GM12864 (cell line): ENCODE results near the gene GIPC3.
"Not testable (repeated sequence)": the region's sequence is repeated elsewhere in the genome, so short reads cannot be mapped to it uniquely, and the experiment has no call there.

ENCODE experiments used
- DNase-seq: peaks from one replicate; pipeline ENCODE4 v3.0.0-alpha.2; 2011; ENCODE audit warnings: low read depth
- H3K4me3 ChIP-seq: 2 replicates; pipeline ENCODE4 v1.5.1; 2011; ENCODE audit warnings: mild to moderate bottlenecking, low read depth, low read length, control low read depth
- CTCF ChIP-seq: IDR thresholded peaks from 2 replicates; pipeline ENCODE4 v1.5.1; 2011; ENCODE audit warnings: low read depth, mild to moderate bottlenecking, moderate library complexity, low read length, control low read depth, inconsistent platforms; ENCODE audit errors: missing control alignments

Gene GIPC3

GRCh38 chr19:3622224-3622623 is 36.9 kb downstream of the GIPC3 start:
- DNase-seq: no peak
- no peak for TF ChIP-seq CTCF
- H3K4me3 ChIP-seq: no peak overlapping the region

- H3K4me3 ChIP-seq: no peak overlapping the region
- DNase-seq: no peak
- TF ChIP-seq CTCF: no peak
These were observed 38.4 kb downstream of the GIPC3 start for GRCh38 chr19:3623716-3624115.

GRCh38 chr19:3625996-3626472 is 40.8 kb downstream of the GIPC3 start:
- no peak for DNase-seq
- no peak for TF ChIP-seq CTCF

DNA sequence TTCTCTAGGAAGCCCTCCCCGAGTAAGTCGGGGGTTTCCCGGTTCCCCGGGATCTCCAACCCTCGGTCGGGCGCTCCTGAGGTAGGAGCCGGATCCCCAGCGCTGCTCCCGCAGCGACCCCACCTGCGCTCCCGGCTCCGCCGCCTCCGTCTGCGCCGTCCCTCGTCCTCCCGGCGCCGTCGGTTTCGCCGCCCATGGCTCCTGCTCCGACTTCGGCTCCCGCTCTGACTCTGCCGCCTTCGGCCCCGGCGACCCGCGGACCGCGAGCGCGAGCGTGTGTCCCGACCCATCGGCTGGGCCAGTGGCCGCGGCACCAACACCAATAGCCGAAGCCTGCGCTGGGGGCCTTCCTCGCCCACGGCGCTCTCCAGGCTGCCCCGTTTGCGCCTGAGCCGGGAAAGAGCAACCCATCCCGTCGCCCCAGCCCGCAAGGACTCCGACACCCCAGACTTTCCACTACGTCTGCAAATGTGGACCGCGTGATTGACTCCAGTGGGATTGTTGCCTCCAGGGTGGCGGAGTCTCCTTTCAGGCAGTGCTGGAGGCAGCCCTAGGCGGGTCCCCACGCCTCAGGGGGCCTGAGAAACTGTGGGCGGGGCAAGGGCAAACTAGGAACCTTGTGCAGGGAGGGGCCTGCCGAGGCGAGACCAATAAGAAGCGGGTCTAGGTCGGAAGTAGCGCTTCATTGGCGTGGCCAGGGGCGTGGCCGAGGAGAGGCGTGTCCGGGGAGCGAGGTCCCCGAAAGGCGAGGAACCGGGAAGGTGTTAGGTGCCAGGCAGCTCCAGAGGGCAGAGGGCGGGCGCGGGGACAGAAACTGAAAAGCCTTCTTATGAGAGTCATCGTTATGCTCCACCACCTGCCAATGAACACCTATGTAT is 41.4 kb downstream of the GIPC3 start, which contains the start of gene CACTIN:
TSS of gene CACTIN (minus strand) at position 318 of the 878 bp plus-strand sequence. CDS start at position 290, 28 bp downstream.
- peak within 1 kb of the TSS; percentile 79 for H3K4me3 ChIP-seq
- no peak for TF ChIP-seq CTCF
- DNase-seq: peak; percentile 93

More at GRCh38 chr19:3625996-3626472, 40.8 kb downstream of the GIPC3 start:
- H3K4me3 ChIP-seq: peak overlapping the region; percentile 79

DNA sequence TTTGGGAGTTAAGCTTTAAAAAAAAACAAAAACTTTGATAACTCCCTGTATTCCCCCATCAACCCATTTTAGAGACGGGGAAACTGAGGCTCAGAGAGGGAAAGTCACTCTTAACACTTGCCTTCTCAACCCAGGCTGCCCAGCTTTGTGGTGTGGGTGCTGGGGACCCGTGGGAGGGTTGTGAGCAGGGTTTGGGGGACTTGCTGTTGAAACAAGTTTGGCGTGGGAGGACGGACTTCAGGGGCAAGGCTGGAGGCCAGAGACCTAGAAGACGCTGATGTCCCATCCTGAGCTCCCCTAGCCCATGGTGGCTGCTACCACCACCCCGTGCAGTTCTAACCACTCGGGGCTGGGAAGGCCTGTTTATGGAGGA is 42.1 kb downstream of the GIPC3 start:
- no peak for TF ChIP-seq CTCF
- no peak for DNase-seq
- 0 out of 2 replicates have a peak overlapping the region, but pooled peaks have one; percentile 15 for H3K4me3 ChIP-seq

GRCh38 chr19:3628766-3629165 is 43.5 kb downstream of the GIPC3 start:
- not testable (repeated sequence) for H3K4me3 ChIP-seq, DNase-seq

DNA sequence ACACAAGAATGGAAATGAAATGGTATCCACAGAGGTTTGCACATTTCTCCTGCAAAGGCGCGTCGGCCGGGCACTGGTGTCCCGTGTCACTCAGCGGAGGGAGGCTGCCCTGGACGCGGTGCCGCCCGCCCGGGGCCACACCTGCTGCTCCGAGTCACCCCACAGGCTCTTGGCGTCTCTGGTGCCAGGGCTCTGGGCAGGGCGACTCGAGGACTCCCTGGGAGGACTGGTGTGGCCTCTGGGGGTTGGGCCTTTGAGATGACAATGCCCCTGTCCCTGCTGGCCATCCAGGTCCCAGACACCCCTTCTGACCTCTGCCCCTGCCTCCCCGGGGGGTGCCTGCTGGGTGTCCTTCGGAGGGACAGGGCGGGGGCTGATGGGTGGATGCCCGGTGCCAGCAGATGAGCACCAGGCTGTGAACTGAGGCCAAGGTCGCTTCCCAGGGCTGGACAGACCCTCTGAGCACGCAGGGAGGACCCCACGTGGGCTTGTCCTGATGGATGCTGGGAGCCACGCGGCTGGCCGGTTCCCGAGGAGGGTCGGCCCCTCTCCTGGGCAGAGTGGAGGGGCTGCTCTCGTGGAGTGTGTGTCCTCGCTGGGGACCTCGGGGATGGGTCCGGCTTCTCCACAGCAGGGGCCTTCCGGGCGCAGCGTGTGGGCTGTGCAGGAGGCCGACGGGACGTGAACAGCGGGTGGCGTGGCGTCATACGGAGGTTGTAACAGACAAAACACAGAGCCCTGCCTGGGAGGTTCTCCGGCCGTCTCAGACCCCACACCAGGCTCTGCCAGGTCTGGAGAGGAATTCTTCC is 46.0 kb downstream of the GIPC3 start:
- DNase-seq: no peak

More for the DNA sequence above, 46.0 kb downstream of the GIPC3 start:
- H3K4me3 ChIP-seq: no peak overlapping the region
- TF ChIP-seq CTCF: no peak
